HepG2 (cell line): ENCODE results near the gene ATF7IP. TPM values are rescaled to one million over a fixed set of nuclear protein-coding genes. Genes with fewer than 3 reads are reported as not detected.

Source experiments
- ATAC-seq: fragments of 200-7000 bp; cut with Tn5 transposase; 3 replicates; pipeline ENCODE4 v1.9.1; 2020; ENCODE audit warnings: mild to moderate bottlenecking, moderate library complexity
- BruUV-seq: library from RNA; stranded (reverse); fragments of 400-500 nt; replicated peaks from 2 replicates; lab custom pipeline; 2021; lab: Mats Ljungman, UMichigan
- CTCF ChIA-PET: fragments of 300-600 bp; formaldehyde crosslinking; extraction: SDS; loops from one replicate; lab custom pipeline; 2021; ENCODE audit warnings: low total read pairs, inconsistent platforms, low intra/inter-chr PET ratio; lab: Yijun Ruan, JAX
- POLR2A ChIA-PET: fragments of 350-600 bp; sonication (Branson Sonifier 250); formaldehyde crosslinking; loops from one replicate; lab custom pipeline; 2020; ENCODE audit warnings: antibody characterized with exemption, inconsistent platforms; lab: Yijun Ruan, JAX
- DNase-seq: peaks from one replicate; pipeline ENCODE4 v3.0.0-alpha.2; 2015; ENCODE audit warnings: low spot score
- FAIRE-seq: peaks from 3 replicates; lab custom pipeline; 2011; peaks lifted over from hg19 to GRCh38; lab: Jason Lieb, UNC
- H2AFZ ChIP-seq: one replicate; pipeline ENCODE4 v1.6.1; 2011; ENCODE audit warnings: low read length, inconsistent platforms
- H3K27ac ChIP-seq: fragments of 300-600 bp; 3 replicates; pipeline ENCODE4 v1.8.0; 2011; ENCODE audit warnings: mixed run types, mild to moderate bottlenecking, mixed read lengths, low read length, inconsistent platforms; ENCODE audit not compliant: insufficient read depth; ENCODE audit errors: extremely low read length
- H3K27me3 ChIP-seq, 2 experiments: fragments of 200-600 bp in 1 of 2; 2 replicates in 1 of 2; 3 replicates in 1 of 2; pipeline versions ENCODE4 v1.6.0 to v1.8.0; 2011; ENCODE audit warnings: low read length in 2 of 2, mild to moderate bottlenecking in 2 of 2, moderate library complexity in 2 of 2, inconsistent platforms in 1 of 2; ENCODE audit not compliant: insufficient read depth in 2 of 2, control insufficient read depth in 1 of 2
- H3K36me3 ChIP-seq, 2 experiments: fragments of 200-600 bp in 1 of 2; replicated peaks in 1 of 2; 2 replicates in 1 of 2; 3 replicates in 1 of 2; pipeline versions ENCODE4 v1.5.1 to v1.8.0; 2011; ENCODE audit warnings: low read length in 2 of 2, inconsistent platforms in 1 of 2; ENCODE audit not compliant: insufficient read depth in 2 of 2, control insufficient read depth in 1 of 2
- H3K4me1 ChIP-seq: 2 replicates; pipeline ENCODE4 v1.5.1; 2012; ENCODE audit warnings: low read length, inconsistent platforms; ENCODE audit not compliant: insufficient read depth
- H3K4me2 ChIP-seq: 2 replicates; pipeline ENCODE4 v1.6.0; 2011; ENCODE audit warnings: low read depth, low read length, inconsistent platforms
- H3K4me3 ChIP-seq, 3 experiments: fragments of 200-600 bp in 1 of 3; sonication (generic), shearing (Covaris generic) in 1 of 3; replicated peaks in 1 of 3; 2 replicates each; pipeline ENCODE4 v1.5.1; 2011 to 2016; ENCODE audit warnings: low read length in 3 of 3, inconsistent platforms in 2 of 3, low read depth in 2 of 3, mild to moderate bottlenecking in 2 of 3, control low read depth in 1 of 3, mixed read lengths in 1 of 3; ENCODE audit not compliant: insufficient read depth in 1 of 3
- H3K79me2 ChIP-seq: one replicate; pipeline ENCODE4 v1.6.1; 2011; ENCODE audit warnings: low read length, inconsistent platforms; ENCODE audit not compliant: insufficient read depth
- H3K9ac ChIP-seq: 2 replicates; pipeline ENCODE4 v1.6.0; 2011; ENCODE audit warnings: mild to moderate bottlenecking, low read depth, low read length, inconsistent platforms; ENCODE audit not compliant: insufficient read depth
- H3K9me3 ChIP-seq: 2 replicates; pipeline ENCODE4 v1.5.1; 2012; ENCODE audit warnings: mild to moderate bottlenecking, low read length
- H4K20me1 ChIP-seq: 2 replicates; pipeline ENCODE4 v1.6.0; 2011; ENCODE audit warnings: inconsistent platforms, mild to moderate bottlenecking, low read length, moderate library complexity; ENCODE audit not compliant: insufficient read depth
- ARHGAP35 ChIP-seq: sonication (generic); formaldehyde crosslinking; IDR thresholded peaks from 2 replicates; pipeline ENCODE4 v1.9.0; 2022; ENCODE audit warnings: mild to moderate bottlenecking, inconsistent platforms, moderate library complexity, missing genetic modification reagents, borderline replicate concordance
- BRCA1 ChIP-seq: sonication (generic); formaldehyde crosslinking; IDR thresholded peaks from 2 replicates; pipeline ENCODE4 v1.4.0; 2020; ENCODE audit warnings: missing genetic modification reagents
- CHD4 ChIP-seq: fragments of 200-600 bp; sonication (generic); IDR thresholded peaks from 2 replicates; pipeline ENCODE4 v1.7.0; 2017; ENCODE audit warnings: mild to moderate bottlenecking, low read length, borderline replicate concordance
- CSRNP2 ChIP-seq: sonication (generic); formaldehyde crosslinking; conservative IDR thresholded peaks from 2 replicates; pipeline ENCODE4 v1.8.0; 2022; ENCODE audit warnings: low read depth, missing genetic modification reagents
- GZF1 ChIP-seq: sonication (generic); formaldehyde crosslinking; IDR thresholded peaks from 2 replicates; pipeline ENCODE4 v1.5.1; 2020; ENCODE audit warnings: mild to moderate bottlenecking, missing genetic modification reagents
- MTF1 ChIP-seq: sonication (generic); formaldehyde crosslinking; IDR thresholded peaks from 2 replicates; pipeline ENCODE4 v1.5.0; 2020; ENCODE audit warnings: missing genetic modification reagents
- NCOR1 ChIP-seq: fragments of 200-600 bp; sonication (generic); IDR thresholded peaks from 2 replicates; pipeline ENCODE4 v1.7.0; 2017; ENCODE audit warnings: antibody characterized with exemption, low read length, borderline replicate concordance
- POGK ChIP-seq: sonication (generic); formaldehyde crosslinking; conservative IDR thresholded peaks from 2 replicates; pipeline ENCODE4 v1.8.0; 2022; ENCODE audit warnings: mild to moderate bottlenecking, moderate library complexity, missing genetic modification reagents
- TAF1 ChIP-seq: sonication (generic); formaldehyde crosslinking; IDR thresholded peaks from 2 replicates; pipeline ENCODE4 v1.4.0; 2020; ENCODE audit warnings: missing genetic modification reagents
- ZFX ChIP-seq: sonication (generic); formaldehyde crosslinking; IDR thresholded peaks from 2 replicates; pipeline ENCODE4 v1.4.0; 2020; ENCODE audit warnings: mild to moderate bottlenecking, low read depth, missing genetic modification reagents, moderate library complexity
- ZHX1 ChIP-seq: sonication (generic); formaldehyde crosslinking; IDR thresholded peaks from 2 replicates; pipeline ENCODE4 v1.8.1; 2022; ENCODE audit warnings: low read depth, mild to moderate bottlenecking, missing genetic modification reagents
- ZNF232 ChIP-seq: sonication (generic); formaldehyde crosslinking; IDR thresholded peaks from 2 replicates; pipeline ENCODE4 v1.4.0; 2020; ENCODE audit warnings: missing genetic modification reagents, borderline replicate concordance
- ZNF674 ChIP-seq: sonication (generic); formaldehyde crosslinking; IDR thresholded peaks from 2 replicates; pipeline ENCODE4 v1.5.0; 2020; ENCODE audit warnings: low read depth, mild to moderate bottlenecking, missing genetic modification reagents
- WGBS: methylation state at CpG from one replicate; pipeline ENCODE4 v1.1.6; 2017; ENCODE audit warnings: low lambda C conversion rate; 5-methylcytosine and 5-hydroxymethylcytosine counted together
- in situ Hi-C: cut with HindIII; loops from 2 replicates; pipeline ENCODE4 v1.10.0; 2017; ENCODE audit warnings: low pct_unique_long_range_greater_than_20kb; ENCODE audit not compliant: extremely low pct_ligation_motif_present
- intact Hi-C: fragments of 100-400 bp; cut with micrococcal nuclease; formaldehyde crosslinking; loops from one replicate; pipeline ENCODE4 v1.10.0; 2022; ENCODE audit not compliant: unreplicated experiment
- polyA plus RNA-seq, 8 experiments: library from polyadenylated mRNA; depleted of rRNA in 3 of 8; stranded (reverse) in 7 of 8; unstranded in 1 of 8; fragments of >200 nt; fragmentation: Illumina TruSeq in 4 of 8; extraction: Trizol in 4 of 8; gene quantifications; 2 replicates each; pipeline versions ENCODE4 v1.2.1 to v1.2.3, GENCODE V29; 2011 to 2016; ENCODE audit warnings: low read depth in 4 of 8, missing spikeins in 1 of 8, mixed read lengths in 1 of 8; ENCODE audit not compliant: insufficient read depth in 1 of 8
- total RNA-seq, 5 experiments: library from RNA; depleted of rRNA; stranded (reverse); fragments of >200 nt; fragmentation: Illumina TruSeq; extraction: Trizol; gene quantifications; 2 replicates each; pipeline ENCODE4 v1.2.3, GENCODE V29; 2016; ENCODE audit warnings: low read depth in 1 of 5

Gene ATF7IP
- total and polyA plus RNA-seq, 2 of the 13 experiments (the other 11 are each of a cell fraction or from before 2014, with no cell fraction given), result 1.8 to 11.8 TPM

- no peak for TF ChIP-seq ZFX (CRISPR knock-in tag)
Observed at GRCh38 chr12:14366209-14367039, 942 bp downstream of the ATF7IP start (continued).

- in situ Hi-C loops, result no loop called here
- BruUV-seq, result no TSS peak
- Histone ChIP-seq H3K9ac (no peak overlapping the region), H3K79me2 (no peaks in the 10 kb centered on the region), H3K27me3 (no peaks in the 10 kb centered on the region), H3K4me2 (peak overlapping the region; percentile 21), H3K9me3 (no peaks in the 10 kb centered on the region), H3K4me1 (peaks cover 19% of the 10 kb centered on the region; the same call in 1 of the 2 replicates), H3K36me3 (no peaks in the 10 kb centered on the region), H2AFZ (no peak overlapping the region), H3K27ac (no peak overlapping the region), H4K20me1 (no peaks in the 10 kb centered on the region), H3K4me3 (no peak overlapping the region; a peak in 1 of 6 replicates)
- peak; percentile 29 for DNase-seq
- intact Hi-C loops, result loop anchor here (1.0 kb wide), 1 partner anchor 110 kb away; no protein-coding TSS in a partner anchor
- ChIA-PET CTCF (no interaction called here), POLR2A (no interaction called here)
- FAIRE-seq, result no peak
- 31% methylated on average over 7 of the region's 7 CpGs for WGBS
- no peak for ATAC-seq
- TF ChIP-seq POGK (no peak), NCOR1 (peak; percentile 66; the same call in 1 of the 2 replicates), CHD4 (no peak), MTF1 (CRISPR knock-in tag) (no peak), TAF1 (CRISPR knock-in tag) (no peak), BRCA1 (CRISPR knock-in tag) (no peak), ARHGAP35 (no peak), GZF1 (CRISPR knock-in tag) (no peak), ZHX1 (CRISPR knock-in tag) (no peak), CSRNP2 (CRISPR knock-in tag) (no peak), ZNF674 (no peak), ZNF232 (CRISPR knock-in tag) (no peak)
Observed at GRCh38 chr12:14367040-14367661, 1.7 kb downstream of the ATF7IP start.
